ENCODE measurements around the gene ZC3H18. TPM values are rescaled to one million over a fixed set of nuclear protein-coding genes. Genes with fewer than 3 reads are reported as not detected.

The ZC3H18 gene
- total RNA-seq, 4 donors from 2014 or later: 15.7 to 20.8 (median 20.3) TPM

- 79% methylated on average over 16 of the region's 16 CpGs for WGBS
- TF ChIP-seq EP300 (IDR thresholded peaks at IDR 0.05) (no peak), POLR2AphosphoS5 (IDR thresholded peaks at IDR 0.05) (no peak), POLR2A (IDR thresholded peaks at IDR 0.05) (no peak)
- TF ChIP-seq, protein P1, sequence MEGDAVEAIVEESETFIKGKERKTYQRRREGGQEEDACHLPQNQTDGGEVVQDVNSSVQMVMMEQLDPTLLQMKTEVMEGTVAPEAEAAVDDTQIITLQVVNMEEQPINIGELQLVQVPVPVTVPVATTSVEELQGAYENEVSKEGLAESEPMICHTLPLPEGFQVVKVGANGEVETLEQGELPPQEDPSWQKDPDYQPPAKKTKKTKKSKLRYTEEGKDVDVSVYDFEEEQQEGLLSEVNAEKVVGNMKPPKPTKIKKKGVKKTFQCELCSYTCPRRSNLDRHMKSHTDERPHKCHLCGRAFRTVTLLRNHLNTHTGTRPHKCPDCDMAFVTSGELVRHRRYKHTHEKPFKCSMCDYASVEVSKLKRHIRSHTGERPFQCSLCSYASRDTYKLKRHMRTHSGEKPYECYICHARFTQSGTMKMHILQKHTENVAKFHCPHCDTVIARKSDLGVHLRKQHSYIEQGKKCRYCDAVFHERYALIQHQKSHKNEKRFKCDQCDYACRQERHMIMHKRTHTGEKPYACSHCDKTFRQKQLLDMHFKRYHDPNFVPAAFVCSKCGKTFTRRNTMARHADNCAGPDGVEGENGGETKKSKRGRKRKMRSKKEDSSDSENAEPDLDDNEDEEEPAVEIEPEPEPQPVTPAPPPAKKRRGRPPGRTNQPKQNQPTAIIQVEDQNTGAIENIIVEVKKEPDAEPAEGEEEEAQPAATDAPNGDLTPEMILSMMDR (IDR thresholded peaks at IDR 0.05): no peak
- Histone ChIP-seq H3K4me1 (peaks cover 18% of the 10 kb centered on the region), H3K27me3 (peaks cover 25% of the 10 kb centered on the region), H3K36me3 (peaks cover 65% of the 10 kb centered on the region), H3K27ac (no peak overlapping the region), H3K4me3 (no peak overlapping the region), H3K9me3 (no peaks in the 10 kb centered on the region)
- no peak for DNase-seq (ENCODE audit: low spot score in 2 of 2)
Observed at GRCh38 chr16:88631384-88631783, 61.2 kb downstream of the ZC3H18 start.

GRCh38 chr16:88631920-88632586 is 61.9 kb downstream of the ZC3H18 start:
- peaks cover 32% of the 10 kb centered on the region for H3K27me3 ChIP-seq
- H3K9me3 ChIP-seq: no peaks in the 10 kb centered on the region
- no peak overlapping the region for H3K27ac ChIP-seq
- H3K4me1 ChIP-seq: peaks cover 18% of the 10 kb centered on the region
- no peak overlapping the region for H3K4me3 ChIP-seq
- 94% methylated on average over 10 of the region's 30 CpGs for WGBS
- TF ChIP-seq, protein P1 (IDR thresholded peaks at IDR 0.05): no peak
- TF ChIP-seq EP300 (IDR thresholded peaks at IDR 0.05) (no peak), POLR2A (IDR thresholded peaks at IDR 0.05) (no peak), POLR2AphosphoS5 (IDR thresholded peaks at IDR 0.05) (no peak)
- peaks cover 59% of the 10 kb centered on the region for H3K36me3 ChIP-seq
- DNase-seq (ENCODE audit: low spot score in 2 of 2): no peak

DNA sequence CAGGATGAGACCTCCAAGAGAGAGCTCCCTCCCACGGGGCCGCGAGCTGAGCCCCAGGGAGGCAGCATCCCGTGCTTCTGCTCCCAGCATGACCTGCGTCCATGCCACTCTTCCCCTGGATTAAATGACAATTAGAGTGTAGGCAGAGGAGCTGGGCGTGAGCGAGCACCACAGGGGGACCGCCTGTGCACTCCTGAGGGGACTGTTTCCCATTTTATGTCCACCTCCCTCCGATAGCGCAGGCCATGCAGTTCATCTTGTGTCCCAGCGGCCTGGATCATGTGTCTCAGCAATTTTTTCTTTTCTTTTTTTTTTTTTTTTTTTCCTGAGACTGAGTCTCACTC is 62.4 kb downstream of the ZC3H18 start:
- Histone ChIP-seq H3K9me3 (no peaks in the 10 kb centered on the region), H3K36me3 (peaks cover 54% of the 10 kb centered on the region), H3K4me1 (peaks cover 18% of the 10 kb centered on the region), H3K27me3 (peaks cover 37% of the 10 kb centered on the region), H3K27ac (no peak overlapping the region), H3K4me3 (no peak overlapping the region)
- TF ChIP-seq EP300 (IDR thresholded peaks at IDR 0.05) (no peak), POLR2A (IDR thresholded peaks at IDR 0.05) (no peak), POLR2AphosphoS5 (IDR thresholded peaks at IDR 0.05) (no peak)
- TF ChIP-seq, protein P1 (IDR thresholded peaks at IDR 0.05): no peak
- no peak for DNase-seq (ENCODE audit: low spot score in 2 of 2)
- 91% methylated on average over 11 of the region's 11 CpGs for WGBS

GRCh38 chr16:88633684-88634140 is 63.5 kb downstream of the ZC3H18 start:
- TF ChIP-seq, protein P1 (IDR thresholded peaks at IDR 0.05): no peak
- TF ChIP-seq POLR2A (IDR thresholded peaks at IDR 0.05): no peak
- TF ChIP-seq EP300 (IDR thresholded peaks at IDR 0.05): no peak
- TF ChIP-seq POLR2AphosphoS5 (IDR thresholded peaks at IDR 0.05): no peak
- Histone ChIP-seq H3K4me3 (peak overlapping the region; percentile 50), H3K36me3 (peaks cover 42% of the 10 kb centered on the region), H3K27ac (no peak overlapping the region), H3K9me3 (no peaks in the 10 kb centered on the region), H3K27me3 (peaks cover 49% of the 10 kb centered on the region), H3K4me1 (peaks cover 18% of the 10 kb centered on the region)
- DNase-seq (ENCODE audit: low spot score in 2 of 2): no peak
- 14% methylated on average over 1 of the region's 23 CpGs for WGBS

DNA sequence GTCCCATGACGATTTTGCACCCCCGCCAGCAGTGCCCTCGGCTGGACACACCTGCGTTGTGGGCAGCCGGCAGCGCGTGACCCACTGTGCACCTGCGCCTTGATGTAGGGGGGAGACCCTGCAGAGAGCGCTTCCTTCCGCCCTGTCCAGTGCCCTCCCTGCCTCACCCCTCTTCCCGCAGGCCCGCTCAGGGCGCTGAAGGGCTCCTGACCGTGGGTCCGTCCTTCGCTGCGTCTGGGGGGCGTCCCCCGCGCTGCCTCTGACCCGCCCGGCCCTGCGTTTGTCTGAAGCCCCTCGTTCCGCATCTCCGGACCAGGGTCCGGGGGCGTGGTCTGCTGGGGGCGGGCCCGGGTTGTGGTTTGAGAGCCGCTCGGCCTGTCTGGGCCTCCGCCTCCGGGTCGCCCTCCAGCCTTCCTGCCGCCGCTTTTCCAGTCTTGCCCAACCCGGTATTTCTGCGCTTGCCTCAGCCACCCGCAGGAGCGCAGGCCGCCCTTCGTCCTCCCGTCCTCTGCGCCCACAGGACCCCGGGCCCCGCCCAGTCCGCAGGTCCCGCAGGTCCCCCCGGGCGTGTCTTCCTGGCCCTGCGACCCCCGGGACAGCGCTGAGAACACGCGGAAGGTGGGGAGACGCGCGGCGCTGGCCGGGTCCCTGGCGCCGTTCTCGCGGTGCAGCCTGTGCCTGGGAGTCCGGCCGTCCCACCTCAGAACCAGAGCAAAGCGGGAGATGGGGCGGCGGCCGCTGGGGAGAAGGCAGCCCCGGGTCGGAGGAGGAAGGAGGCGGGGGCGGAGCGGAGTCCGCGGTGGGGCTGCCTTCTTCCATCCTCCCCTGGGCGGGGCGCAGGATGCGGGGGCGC is 64.2 kb downstream of the ZC3H18 start:
- WGBS: 10% methylated on average over 17 of the region's 82 CpGs
- no peak for DNase-seq (ENCODE audit: low spot score in 2 of 2)
- peaks cover 55% of the 10 kb centered on the region for H3K27me3 ChIP-seq

More for the DNA sequence above, 64.2 kb downstream of the ZC3H18 start:
- TF ChIP-seq POLR2AphosphoS5 (IDR thresholded peaks at IDR 0.05) (no peak), EP300 (IDR thresholded peaks at IDR 0.05) (no peak), POLR2A (IDR thresholded peaks at IDR 0.05) (no peak)
- TF ChIP-seq, protein P1 (IDR thresholded peaks at IDR 0.05): no peak
- H3K9me3 ChIP-seq: no peaks in the 10 kb centered on the region
- peak overlapping the region; percentile 50 for H3K4me3 ChIP-seq
- H3K4me1 ChIP-seq: peaks cover 18% of the 10 kb centered on the region
- no peak overlapping the region for H3K27ac ChIP-seq
- H3K36me3 ChIP-seq: peaks cover 37% of the 10 kb centered on the region
